ENCODE results near the gene PTH1R.

Gene PTH1R

DNA sequence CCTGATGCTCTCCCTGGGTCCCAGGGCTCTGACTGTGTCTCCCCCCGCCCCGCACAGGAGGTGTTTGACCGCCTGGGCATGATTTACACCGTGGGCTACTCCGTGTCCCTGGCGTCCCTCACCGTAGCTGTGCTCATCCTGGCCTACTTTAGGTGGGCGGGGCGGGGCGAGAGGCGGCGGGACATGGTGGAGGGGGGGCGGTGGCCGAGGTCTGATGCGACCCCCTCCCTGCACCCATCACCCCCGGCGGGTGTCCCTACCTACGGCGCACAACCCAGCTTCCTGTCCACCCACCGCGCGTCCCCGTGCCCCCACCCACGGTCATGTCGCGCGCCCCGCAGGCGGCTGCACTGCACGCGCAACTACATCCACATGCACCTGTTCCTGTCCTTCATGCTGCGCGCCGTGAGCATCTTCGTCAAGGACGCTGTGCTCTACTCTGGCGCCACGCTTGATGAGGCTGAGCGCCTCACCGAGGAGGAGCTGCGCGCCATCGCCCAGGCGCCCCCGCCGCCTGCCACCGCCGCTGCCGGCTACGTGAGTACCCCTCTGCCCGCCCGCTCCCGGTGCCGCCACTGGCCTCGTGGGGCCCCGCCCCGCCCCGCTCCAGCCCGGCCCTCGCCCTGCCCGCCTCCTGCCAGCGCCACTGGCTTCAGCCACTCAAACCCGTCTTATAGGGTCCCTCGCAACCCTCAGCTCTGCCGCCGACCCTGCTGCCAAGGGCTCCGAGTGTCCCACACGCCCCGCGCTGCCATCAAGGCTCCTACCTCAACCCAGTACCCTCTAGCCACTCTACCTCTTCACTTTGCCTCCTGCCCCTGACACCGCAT lies 21.0 kb downstream of the PTH1R start:
- FAIRE-seq (no peak), DNase-seq (ENCODE audit: low spot score) (no peak)

DNA sequence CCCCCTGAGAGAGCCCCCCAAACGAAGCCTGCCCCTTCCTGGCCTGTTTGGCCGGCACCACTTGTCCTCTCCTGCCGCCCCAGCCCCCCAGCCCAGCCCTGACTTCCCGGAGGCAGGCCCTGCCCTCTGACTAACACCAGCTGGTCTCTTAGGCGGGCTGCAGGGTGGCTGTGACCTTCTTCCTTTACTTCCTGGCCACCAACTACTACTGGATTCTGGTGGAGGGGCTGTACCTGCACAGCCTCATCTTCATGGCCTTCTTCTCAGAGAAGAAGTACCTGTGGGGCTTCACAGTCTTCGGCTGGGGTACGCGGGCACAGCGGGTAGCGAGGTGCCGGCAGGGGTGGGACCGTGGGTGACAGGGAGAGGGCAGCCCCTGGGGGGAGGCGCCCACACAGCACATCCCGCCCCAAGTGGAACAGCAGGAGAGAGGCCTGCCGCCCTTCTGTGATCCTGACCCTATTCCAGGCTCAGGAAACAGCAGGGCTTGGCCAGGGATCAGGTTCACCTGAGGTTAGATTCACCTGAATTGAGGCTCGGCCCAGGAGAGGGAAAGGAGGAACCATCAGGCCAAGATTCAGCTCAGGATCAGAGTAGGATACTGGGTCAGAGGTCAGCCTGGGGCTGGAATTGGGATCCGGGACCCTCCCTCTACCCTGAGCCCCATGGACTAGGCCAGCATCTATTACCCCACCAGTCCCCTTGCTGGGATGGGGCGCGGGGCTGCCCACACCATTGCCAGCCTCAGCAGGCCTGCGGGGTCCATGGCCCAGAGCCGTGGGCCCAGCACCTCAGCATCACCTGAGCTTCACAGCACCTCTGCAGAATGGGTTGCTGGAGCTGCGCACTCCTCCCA lies 21.9 kb downstream of the PTH1R start:
- DNase-seq (ENCODE audit: low spot score) (no peak), FAIRE-seq (no peak)

DNA sequence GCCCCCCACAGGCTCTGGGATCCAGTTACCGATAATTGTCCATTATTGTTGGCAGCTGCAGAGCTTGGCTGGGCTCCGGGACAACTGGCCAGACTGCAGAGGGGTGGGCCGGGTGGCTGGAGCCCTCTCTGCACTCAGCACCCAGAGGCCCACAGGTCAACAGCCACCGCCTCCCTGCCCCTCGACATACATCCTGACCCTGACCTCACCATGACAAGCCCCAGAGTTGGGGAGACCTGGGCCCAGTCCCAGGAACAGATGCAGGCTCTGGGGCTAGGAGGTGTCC lies 22.4 kb downstream of the PTH1R start:
- no peak for FAIRE-seq

DNA sequence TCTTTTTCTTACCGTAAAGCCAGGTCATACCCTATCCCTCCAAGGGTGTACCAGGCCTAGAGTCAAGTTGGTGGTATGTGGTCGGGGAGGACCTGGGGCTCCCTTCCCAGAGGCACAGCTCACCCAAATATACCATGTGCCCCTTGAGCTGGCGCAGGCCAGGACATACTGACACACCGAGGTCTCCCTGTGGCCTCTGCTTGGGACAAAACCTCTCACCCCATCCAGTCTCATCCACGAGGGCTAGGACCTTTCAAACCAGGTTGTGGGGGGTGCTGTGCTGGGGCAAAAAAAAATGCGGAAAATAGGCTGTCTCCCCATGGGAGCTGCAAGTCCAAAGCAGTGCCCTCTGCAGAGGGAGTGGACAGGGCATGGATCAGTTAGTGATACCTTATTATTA lies 22.8 kb downstream of the PTH1R start:
- FAIRE-seq, result no peak
- DNase-seq (ENCODE audit: low spot score), result no peak

More for the DNA sequence above, 22.4 kb downstream of the PTH1R start:
- DNase-seq (ENCODE audit: low spot score), result no peak

DNA sequence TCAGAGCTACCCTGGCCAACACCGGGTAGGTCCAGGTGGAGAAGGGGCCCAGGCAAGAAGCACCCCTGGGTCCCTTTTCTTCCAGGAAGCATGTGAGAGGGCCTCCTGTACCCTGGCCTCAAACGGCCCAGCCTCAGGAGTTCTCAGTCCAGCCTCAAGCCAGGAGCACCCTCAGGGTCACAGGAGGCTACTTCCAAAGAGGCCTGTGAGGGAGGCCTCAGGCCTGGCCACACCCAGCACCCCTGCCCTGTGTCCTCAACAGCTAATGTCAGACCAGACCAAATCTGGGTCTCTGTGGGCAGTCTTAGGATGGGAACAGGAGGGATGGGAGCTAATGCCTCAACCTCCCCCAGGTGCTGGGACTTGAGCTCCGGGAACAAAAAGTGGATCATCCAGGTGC lies 23.5 kb downstream of the PTH1R start:
- FAIRE-seq (no peak), DNase-seq (ENCODE audit: low spot score) (no peak)

DNA sequence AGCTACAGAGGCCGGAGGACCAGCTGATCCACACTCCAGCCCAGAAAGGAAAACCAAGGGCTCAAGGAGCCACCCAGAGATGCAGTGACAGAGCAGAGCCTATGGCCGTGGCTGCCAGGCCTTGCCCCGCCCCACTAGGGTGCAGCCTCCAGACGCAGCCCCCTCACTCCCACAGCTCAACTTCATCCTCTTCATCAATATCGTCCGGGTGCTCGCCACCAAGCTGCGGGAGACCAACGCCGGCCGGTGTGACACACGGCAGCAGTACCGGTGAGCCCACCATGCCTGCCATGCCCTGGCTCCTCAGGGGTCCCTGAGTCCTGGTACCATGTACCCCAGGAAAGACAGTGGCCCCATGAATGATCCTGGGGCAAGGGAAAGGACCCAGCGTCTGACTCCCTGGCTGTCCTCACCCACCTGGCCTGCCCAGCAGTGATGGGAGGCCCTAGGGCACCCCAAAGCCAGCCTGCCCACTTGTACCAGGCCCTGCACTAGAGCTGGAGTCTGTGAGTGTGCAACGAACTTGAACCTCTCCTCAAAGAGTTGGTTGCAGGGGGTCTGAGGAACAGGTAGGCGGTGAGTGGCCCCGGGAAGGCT lies 24.2 kb downstream of the PTH1R start:
- FAIRE-seq, result no peak

DNA sequence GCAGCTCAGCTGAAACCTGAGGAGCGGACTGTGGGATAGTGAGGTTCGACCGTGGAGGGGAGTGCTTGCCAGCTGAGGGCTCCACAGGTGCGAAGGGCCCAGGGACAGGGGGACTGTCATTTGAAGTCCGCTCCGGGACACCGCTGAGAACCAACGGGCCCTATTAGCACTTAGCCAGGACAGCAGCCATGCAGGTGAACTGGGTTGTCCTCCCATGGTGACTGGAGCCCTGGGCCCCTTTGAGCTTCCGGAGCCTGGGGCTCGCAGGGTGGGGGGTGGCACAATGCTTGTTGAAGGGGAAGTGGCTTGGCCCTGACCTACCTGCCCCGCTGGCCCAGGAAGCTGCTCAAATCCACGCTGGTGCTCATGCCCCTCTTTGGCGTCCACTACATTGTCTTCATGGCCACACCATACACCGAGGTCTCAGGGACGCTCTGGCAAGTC lies 24.7 kb downstream of the PTH1R start:
- DNase-seq (ENCODE audit: low spot score) (no peak), FAIRE-seq (no peak)

More for the DNA sequence above, 24.2 kb downstream of the PTH1R start:
- no peak for DNase-seq (ENCODE audit: low spot score)

DNA sequence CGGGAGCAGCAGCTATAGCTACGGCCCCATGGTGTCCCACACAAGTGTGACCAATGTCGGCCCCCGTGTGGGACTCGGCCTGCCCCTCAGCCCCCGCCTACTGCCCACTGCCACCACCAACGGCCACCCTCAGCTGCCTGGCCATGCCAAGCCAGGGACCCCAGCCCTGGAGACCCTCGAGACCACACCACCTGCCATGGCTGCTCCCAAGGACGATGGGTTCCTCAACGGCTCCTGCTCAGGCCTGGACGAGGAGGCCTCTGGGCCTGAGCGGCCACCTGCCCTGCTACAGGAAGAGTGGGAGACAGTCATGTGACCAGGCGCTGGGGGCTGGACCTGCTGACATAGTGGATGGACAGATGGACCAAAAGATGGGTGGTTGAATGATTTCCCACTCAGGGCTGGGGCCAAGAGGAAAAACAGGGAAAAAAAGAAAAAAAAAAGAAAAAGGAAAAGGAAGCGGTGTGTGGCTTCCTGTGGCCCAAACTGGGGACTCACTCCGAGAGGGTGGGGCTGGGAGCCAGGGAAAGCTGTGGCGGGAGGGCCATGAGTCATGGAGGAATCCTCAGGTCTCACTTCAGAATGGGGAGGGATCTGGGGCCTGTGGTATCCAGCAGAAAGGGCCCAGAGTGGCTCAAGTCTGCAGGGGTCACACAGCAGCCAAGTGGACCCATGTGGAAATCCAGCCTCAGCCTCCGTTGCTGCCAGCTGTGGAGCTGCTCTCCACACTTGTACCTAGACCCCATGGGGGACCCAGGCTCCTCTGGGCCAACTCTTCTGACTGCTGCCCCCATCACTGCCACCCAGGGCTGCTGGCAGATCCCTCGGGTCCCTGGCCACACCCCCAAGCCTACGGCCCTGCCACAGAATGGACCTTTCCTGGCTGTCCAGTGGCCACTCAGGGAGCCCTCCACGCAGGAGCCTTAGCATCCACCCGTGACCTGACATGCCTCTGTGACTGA lies 26.1 kb downstream of the PTH1R start:
- peak; percentile 91 for DNase-seq (ENCODE audit: low spot score)

DNA sequence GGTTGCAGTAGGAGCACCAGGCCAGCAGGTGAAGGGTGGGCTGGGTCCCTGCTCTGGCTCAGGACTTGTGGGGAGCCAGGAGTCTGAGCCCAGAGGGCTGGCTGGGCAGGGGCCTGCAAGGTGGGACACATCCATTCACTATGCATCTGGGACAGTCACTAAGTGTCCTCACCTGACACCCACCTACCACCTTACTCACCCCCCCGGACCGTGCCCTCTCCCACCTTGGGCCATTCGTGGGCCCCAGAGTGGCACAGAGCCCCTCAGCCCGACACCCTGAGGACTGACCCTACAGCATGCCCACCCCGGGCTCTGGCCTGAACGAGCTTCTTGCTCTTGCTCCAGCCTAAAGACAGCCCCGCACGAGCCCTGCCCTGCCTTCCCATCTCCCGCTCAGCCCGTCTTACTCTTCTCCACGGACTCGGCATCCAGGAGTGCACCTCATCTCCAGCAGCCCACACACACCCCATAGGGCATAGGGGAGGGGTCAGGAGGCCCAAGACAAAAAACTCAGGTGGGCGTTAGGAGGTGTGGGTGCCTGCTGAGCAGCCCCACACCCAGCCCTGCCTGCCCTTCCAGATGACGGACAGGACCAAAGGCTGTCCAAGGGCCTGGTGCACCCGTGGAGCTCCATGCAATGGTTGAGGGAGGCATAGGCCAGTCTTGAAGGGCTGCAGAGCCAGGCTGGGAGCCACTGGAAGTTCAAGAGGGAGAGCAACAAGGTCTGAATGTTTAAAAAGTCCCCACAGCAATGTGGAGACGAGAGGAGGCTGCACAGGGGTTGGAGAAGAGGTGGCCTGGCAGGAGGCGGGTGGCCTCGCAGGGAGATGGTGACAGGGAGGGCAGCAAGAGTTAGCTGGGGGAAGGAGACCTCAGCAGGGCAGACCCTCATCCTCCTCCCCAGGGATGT lies 27.0 kb downstream of the PTH1R start:
- FAIRE-seq (no peak), DNase-seq (ENCODE audit: low spot score) (no peak)

More for the DNA sequence above, 26.1 kb downstream of the PTH1R start:
- FAIRE-seq, result peak; percentile 56

DNA sequence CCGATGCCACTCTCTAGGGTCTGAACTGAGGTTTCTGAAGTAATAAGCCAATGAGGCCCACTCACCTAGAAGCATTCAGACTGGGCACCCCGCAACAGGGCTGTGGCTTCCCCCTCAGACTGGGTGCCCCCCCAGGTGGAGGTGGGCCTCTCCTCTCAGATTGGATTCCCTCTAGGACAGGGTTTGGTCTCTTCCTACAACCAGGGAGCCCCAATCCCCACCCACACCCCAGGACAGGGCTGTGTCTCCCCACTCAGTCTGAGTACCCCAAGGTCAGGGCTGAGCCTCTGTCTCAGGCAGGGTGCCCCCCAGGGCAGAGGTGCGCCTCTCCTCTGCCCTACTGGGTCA lies 27.7 kb downstream of the PTH1R start:
- DNase-seq (ENCODE audit: low spot score), result no peak
- no peak for FAIRE-seq

DNA sequence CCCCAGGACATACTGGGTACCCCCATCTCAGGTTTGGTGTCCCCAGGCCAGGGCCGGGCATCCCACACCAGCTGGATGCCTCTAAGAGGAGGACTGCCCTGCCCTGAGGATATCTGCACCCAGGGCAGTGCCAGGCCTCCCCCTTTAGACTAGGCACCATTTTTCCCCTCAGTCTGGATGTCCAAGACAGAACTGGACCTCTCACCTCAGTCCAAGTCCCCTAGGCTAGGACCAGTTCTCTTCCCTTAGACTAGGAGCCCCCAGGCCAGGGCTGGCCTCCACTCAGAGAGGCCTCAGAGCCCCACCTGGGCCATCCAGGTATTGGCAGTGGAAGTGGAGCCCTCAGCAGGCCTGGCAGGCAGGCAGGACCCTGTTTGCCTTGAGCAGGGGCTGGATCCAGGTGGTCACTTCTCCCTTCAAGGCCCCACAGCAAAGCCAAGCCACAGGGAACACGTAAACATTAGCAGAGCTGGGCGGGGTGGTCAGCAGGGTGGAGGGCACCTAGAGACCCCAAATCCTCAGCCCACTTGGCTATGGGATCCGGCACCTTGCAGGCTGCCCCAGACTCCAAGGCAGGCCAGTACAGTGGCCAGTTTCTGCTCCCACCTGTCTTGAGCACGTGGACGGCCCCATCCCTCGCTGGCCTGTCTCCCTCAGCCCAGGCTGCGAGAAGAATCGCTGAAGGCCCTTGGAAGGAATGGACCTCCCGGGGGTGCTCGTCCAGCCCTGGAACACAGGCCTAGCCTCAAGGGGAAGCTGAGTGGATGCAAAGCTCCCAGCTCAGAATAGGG lies 28.3 kb downstream of the PTH1R start:
- DNase-seq (ENCODE audit: low spot score), result no peak
- FAIRE-seq, result peak; percentile 9

DNA sequence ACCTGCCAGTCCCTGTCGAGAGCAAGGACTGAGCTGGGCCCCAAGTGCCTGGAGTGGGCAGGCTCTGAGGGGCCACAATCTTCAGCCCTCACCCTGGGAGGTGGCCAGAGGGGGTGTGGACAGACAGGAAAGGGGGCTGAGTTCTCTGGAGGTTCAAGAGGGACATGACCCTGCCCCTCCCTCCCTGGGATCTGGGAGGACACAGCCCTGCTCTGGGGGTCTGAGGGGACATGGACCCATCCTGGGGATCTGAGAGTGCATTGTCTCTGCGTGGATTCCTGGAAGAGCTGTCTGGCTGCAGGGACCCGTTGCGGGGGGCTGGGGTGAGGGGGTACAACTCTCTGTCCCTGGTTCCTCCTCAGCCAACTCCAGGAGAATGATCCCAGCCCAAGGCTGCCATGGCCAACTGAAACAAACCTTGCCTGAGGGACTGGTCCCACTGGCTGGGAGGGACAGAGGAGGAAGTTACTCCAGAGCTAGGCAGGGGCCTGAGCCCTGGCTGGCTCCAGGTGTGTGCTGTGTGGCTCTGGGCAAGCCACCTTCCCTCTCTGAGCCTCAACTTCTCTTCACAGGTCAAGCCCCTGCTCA lies 29.0 kb downstream of the PTH1R start:
- no peak for DNase-seq (ENCODE audit: low spot score)
- FAIRE-seq, result no peak

DNA sequence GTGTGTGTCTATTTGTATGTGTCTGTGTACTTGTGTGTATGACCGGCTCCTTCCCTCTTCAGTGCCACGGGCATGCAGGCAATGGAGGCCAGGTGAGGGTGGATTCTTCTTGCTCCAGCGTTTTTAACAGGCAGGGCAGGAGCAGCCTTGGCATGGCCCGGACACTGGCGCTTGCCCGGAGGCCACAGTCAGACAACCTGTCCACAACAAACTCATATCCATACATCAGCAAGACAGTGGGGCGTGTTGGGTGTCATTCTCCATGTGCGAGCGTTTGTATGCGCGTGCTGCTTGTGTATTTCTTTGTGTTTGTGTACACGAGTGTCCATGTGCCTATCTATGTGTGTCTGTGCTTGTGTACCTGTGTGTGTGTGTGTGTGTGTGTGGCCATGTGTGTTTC lies 29.8 kb downstream of the PTH1R start:
- peak; percentile 17 for FAIRE-seq
- DNase-seq (ENCODE audit: low spot score), result no peak

DNA sequence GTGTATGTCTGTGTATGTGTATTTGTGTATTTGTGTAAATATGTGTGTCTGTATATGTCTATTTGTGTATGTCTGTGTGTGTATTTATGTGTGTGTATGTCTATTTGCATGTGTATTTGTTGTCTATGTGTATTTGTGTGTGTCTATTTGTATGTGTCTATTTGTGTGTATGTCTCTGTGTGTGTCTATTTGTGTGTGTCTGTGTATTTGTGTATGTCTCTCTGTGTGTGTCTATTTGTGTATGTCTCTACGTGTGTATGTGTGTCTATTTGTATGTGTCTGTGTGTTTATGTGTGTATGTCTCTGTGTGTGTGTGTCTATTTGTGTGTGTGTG lies 30.4 kb downstream of the PTH1R start:
- FAIRE-seq (peak; percentile 69), DNase-seq (ENCODE audit: low spot score) (no peak)

DNA sequence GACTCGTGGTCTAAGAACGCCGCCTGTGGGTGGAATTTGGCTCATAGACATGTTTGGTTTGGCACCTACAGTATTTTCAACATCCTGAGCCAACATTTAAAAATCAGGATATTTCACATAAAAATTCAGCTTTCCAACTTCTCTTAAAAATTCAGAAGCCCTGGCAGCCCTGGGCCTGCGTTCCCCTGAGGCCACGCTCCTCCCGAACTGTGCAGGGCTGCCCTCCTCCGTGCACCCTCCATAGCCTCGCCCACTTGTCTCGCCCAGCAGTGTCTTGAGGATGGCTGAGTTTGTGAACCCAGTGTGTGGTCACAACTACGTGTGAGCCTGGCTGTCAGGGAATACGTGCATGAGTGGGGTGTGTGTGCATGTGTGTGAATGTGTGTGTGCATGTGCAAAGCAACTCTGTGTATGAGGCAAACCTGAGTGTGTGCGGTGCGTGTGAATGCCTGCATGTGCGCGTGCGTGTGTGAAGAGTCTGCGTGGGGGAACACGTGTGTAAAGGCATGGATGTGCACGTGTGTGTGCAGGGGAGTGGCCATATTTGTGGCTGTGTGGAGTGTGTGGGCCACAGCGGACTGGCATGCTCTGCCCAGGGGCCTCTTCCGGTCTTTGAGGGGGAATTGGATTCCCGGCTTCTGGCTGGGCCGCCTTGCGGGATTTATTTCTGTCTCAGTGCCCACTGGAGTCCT lies 30.9 kb downstream of the PTH1R start:
- peak; percentile 90 for FAIRE-seq

DNA sequence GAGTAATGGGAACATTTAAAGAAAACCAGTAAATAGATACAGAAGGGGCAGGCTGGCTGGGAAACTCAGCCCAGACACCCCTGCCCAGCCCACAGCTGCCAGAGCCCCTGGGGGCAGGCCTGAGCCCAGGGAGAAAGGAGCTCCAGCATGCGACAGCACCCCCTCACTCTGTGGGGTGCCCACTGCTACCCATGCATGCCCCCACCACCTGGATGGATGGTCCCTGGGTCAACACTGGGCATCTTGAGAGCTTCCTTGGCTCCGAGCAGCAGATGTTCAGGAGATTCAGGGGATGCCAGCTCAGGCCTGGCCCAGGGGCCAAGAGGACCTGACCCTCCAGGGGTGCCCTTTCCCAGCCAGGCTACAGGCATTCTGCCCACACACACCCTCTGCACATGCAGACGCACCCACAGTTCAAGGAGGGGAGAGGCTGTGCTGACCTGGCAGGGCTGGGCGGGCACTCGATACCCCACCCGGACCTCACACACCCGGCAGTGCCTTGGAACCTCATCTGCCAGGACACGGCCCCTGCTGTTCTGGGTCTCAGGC lies 31.5 kb downstream of the PTH1R start:
- FAIRE-seq (no peak), DNase-seq (ENCODE audit: low spot score) (no peak)

More for the DNA sequence above, 30.9 kb downstream of the PTH1R start:
- no peak for DNase-seq (ENCODE audit: low spot score)

DNA sequence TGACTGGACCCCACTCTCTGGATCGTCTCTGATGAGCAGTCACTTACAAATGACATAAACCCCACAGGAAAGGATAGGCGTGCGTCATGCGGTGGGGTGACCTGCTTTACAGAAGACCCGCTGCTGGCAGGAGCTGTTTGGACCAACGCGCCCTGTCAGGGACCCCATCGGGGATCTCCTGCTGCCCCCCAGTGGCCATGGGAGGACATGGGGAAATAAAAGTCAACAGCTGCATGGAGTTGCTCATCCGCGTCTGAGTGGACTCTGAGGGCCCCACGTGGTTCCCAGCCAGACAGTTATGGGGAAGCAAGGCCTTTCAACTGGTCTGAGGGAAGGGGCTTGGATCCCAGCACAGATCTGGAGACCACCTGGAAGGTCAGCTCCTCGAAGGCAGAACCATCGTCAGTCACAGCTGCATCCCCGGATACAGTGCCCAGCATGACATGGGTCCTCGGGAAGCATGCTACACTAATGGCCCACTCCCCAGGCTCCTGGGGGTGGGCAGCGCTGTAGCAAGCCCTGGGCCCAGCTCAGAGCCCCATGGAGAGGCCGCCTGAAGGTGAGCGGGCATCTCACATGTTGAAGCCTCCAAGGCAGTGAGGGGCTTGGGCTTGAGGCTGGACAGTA lies 32.1 kb downstream of the PTH1R start:
- FAIRE-seq, result no peak

More for the DNA sequence above, 32.1 kb downstream of the PTH1R start:
- DNase-seq (ENCODE audit: low spot score), result peak; percentile 88

Data from urothelium cell line (cell line).